Sciatic nerve (tissue), 2 donors: ENCODE measurements around the gene ZNF548. TPM values are rescaled to one million over a fixed set of nuclear protein-coding genes. Genes with fewer than 3 reads are reported as not detected.
A peak's percentile ranks its signal among the peaks of the same experiment; 100 is the strongest.

Experiments
- ATAC-seq: fragments of 200-7000 bp; cut with Tn5 transposase; one replicate; pipeline ENCODE4 v1.9.1; 2020; ENCODE audit warnings: mild to moderate bottlenecking, moderate library complexity
- DNase-seq: peaks from one replicate; pipeline ENCODE4 v3.0.0-alpha.2; 2020; ENCODE audit warnings: low spot score
- intact Hi-C: fragments of 100-400 bp; cut with DNase I; formaldehyde crosslinking; loops from one replicate; pipeline ENCODE4 v1.14.2; 2022
- total RNA-seq: library from RNA; stranded (reverse); fragmentation: NEBNext Ultra II Directional; extraction: Animal tissue kit (Norgen Biotek cat#: 25700); gene quantifications from one replicate; pipeline ENCODE4 v1.2.1, GENCODE V29; 2021
- donor health status: DM: no; HTN: no; CAD: no.
- donor health status: DM: no; HTN: no; CAD: no.

Gene ZNF548
- total RNA-seq, 1 donor from 2014 or later: 29.3 TPM

GRCh38 chr19:57389194-57389729 lies 392 bp upstream of the ZNF548 start:
- DNase-seq: no peak
- no peak for ATAC-seq
- intact Hi-C loops: no loop called here

- no peak for ATAC-seq
- no peak for DNase-seq
- intact Hi-C loops: no loop called here
Measured at GRCh38 chr19:57395710-57396109, 6.1 kb downstream of the ZNF548 start.

DNA sequence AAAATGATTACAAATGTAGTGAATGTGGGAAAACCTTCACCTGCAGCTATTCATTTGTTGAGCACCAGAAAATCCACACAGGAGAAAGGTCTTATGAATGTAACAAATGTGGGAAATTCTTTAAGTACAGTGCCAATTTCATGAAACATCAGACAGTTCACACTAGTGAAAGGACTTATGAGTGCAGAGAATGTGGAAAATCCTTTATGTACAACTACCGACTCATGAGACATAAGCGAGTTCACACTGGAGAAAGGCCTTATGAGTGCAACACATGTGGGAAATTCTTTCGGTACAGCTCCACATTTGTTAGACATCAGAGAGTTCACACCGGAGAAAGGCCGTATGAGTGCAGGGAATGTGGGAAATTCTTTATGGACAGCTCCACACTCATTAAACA lies 9.2 kb downstream of the ZNF548 start:
- DNase-seq: no peak
- intact Hi-C loops: no loop called here
- no peak for ATAC-seq

DNA sequence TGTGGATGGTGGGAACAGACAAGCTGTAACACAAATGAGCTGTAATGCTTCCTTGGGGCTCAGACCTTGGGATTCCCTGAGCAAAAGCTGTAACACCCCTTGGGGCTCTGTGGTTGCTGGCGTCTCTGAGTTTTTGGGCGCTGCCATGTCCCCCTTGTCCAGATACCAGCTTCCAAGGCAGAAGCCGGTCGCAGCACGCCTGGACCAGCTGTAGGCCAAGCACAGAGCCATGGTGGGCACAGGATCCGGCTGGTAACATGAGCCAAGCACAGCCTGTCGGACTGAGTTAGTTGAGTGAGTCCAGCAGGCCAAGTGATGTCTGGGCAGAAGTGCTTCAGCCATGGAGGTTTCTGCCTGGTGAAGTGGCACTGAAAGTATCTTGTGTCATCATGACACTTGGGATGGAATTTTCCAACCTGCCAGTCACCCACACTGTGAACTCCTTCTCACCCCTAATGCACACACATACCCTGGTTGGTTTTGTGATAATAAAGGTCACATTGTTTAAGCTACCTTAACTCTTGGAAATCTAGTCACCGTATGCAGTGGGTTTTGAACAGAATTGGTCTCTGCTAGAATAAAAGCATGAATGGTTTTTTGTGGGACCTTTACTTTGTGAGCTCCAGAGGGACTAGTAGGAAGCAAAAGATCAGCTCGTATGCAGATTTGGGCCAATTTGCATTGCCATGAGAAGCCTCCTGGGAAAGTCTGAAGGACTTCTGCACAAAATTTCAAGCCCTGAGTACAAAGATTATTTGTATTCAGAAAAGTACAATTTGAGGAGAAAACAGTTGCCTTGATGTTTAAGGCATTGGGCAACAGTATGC lies 14.3 kb downstream of the ZNF548 start:
- ATAC-seq: no peak
- intact Hi-C loops: no loop called here
- no peak for DNase-seq

GRCh38 chr19:57406516-57407123 lies 17.0 kb downstream of the ZNF548 start:
- intact Hi-C loops: no loop called here
- DNase-seq: no peak
- no peak for ATAC-seq

DNA sequence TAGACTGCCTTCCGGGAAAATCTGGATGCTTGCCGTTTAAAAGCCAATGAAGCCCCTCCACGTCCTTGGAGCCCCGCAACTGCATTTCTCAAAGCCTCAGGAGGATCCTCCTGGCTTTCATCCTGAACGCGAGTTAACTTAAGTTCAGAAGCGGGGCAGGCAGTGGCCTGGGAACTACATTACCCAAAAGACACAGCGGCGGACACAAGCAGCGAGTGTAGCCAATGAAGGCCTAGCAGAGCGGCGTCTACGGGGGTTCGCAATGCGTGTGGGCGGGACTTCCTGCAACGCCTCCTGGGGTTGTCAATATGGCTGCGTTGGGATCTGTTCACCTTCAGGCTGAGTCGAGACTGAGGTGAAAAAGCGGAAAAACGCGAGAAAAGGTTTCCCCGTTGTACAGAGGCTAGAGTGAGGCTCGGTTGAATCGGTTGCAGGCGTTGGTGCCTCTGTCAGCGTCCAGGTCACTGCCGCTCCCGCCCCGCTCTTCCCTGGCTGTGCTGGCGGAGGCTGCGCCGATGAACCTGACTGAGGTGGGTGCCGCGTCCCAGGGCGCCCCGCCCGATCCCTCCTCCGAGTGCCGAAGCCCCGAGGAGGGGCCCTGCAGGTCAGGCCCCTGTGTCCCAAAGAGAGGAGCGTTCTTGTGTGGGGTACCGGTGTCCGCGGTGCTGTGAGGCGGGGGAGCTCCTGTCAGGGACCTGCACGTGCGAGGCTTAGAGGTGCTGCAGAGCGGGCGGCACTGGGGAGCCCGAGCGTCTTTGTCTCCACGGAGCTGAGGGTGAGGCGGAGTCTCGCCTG lies 21.4 kb downstream of the ZNF548 start, which contains the start of gene ZNF17:
Gene ZNF17 (plus strand): TSS at position 285 of the 795 bp plus-strand sequence. CDS start 2,455 bp downstream, outside the sequence.
- DNase-seq (peak; percentile 95), ATAC-seq (peak; percentile 100)
- intact Hi-C loops: no loop called here

- DNase-seq: no peak
- intact Hi-C loops: no loop called here
- no peak for ATAC-seq
Measured at GRCh38 chr19:57419439-57419838, 29.8 kb downstream of the ZNF548 start.

- ATAC-seq (no peak), DNase-seq (no peak)
Measured at GRCh38 chr19:57421037-57421436, 31.4 kb downstream of the ZNF548 start.

GRCh38 chr19:57434386-57435061 lies 44.9 kb downstream of the ZNF548 start:
- no peak for ATAC-seq
- intact Hi-C loops: no loop called here
- no peak for DNase-seq

More at GRCh38 chr19:57421037-57421436, 31.4 kb downstream of the ZNF548 start:
- intact Hi-C loops: no loop called here

DNA sequence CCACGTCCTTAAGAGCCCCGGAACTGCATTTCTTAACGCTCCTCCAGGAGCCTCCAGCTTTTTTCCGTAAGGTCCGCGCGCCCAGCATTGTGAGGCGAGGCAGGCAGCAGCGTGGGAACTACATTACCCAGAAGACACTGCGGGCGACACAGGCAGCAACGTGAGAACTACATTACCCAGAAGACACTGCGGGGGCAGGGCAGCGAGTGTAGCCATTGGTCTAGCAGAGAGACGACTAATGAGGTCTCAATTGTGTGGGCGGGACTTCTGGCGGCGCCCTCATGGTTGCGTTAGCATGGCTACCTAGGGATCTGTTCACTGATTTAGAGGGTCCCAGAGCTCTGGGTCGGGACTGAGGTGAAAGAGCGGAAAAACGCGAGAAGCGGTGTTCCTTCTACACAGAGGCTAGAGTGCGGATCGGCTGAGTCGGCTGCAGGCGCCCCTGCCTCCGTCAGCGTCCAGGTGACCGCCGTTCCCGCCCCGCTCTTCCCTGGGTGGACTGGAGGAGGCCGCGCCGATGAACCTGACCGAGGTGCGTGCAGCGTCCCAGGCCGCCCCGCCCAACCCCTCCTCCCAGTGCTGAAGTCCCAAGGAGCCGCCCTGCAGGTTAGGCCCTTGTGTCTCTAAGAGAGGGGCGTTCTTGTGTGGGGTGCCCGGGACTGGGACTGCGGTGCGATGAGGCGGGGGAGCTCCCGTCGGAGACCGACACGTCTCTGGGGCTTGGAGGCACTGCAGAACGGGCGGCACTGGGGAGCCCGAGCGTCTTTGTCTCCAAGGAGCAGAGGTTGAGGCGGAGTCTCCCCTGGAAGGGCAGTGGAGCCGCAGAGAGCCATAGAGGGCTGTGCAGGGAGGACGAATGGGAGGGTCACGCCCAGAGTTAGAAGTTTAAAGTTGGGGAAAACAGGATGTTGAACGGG lies 45.7 kb downstream of the ZNF548 start, which contains the start of gene ZNF749:
Gene ZNF749 (plus strand): TSS at position 264 of the 917 bp plus-strand sequence. CDS start 254 bp downstream, at position 518.
- intact Hi-C loops: no loop called here
- DNase-seq (peak; percentile 99), ATAC-seq (peak; percentile 100)

DNA sequence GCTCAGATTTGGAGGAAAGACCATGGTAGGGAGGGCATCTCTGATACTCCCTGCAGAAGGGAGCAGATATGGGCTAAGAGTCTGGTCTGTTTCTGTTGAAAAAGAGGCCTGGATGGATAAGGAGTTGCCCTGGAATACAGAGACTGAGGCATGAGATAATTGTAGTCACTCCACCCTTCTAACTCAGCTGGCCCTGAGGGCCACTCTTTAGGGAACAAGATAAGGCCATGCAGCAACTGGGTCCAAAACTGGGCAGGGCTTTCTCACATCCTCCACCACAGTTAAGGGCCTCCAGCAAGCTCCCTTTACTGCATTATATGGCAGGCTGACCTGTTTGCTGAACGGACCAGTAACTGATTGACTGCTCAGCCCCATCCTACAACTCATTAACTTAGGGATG lies 46.8 kb downstream of the ZNF548 start:
- no peak for DNase-seq
- intact Hi-C loops: no loop called here

GRCh38 chr19:57437931-57438330 lies 48.3 kb downstream of the ZNF548 start:
- ATAC-seq (no peak), DNase-seq (no peak)
- intact Hi-C loops: no loop called here

More for the DNA sequence above, 46.8 kb downstream of the ZNF548 start:
- ATAC-seq: no peak

- intact Hi-C loops: no loop called here
- DNase-seq (no peak), ATAC-seq (no peak)
Measured at GRCh38 chr19:57438925-57439324, 49.3 kb downstream of the ZNF548 start.

DNA sequence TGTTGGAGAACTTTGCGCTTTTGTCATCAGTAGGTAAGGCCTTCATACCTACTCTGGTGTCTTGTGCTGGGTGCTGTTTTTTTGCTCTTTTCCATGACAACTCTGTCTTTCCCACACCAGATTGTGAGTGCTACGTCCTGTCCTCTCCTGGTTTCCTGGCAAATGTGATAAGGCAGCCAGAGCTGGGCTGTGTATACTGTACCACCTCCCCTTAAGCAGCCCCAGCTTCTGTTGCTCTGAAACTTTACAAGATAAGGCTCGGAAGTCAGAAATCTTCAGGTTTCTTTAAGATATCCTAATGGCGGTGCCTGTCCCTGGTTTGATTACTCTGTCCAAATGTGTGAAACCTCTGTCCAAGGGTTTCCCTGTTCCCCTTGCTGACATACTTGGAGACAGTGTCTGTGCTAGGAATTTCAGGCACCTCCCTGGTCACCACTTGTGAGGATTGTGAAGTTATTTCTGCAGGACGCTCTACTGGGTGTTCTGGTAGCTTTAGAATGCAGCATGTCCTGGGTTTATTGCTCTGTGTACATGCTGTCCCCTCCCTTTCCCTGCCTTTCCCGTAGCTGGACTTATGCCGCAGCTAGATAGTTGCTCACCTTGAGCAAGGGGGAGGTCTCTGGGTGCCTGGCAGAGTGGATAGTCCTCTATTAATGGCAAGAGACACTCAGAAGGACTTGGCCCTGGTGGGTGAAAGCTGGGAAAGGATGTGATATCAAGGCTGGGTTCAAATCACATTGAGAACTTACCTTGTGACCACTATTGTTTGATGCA lies 52.5 kb downstream of the ZNF548 start:
- intact Hi-C loops: loop anchor here (5.0 kb wide), 1 partner anchor 695 kb away; no protein-coding TSS in a partner anchor
- ATAC-seq: no peak
- DNase-seq: no peak

DNA sequence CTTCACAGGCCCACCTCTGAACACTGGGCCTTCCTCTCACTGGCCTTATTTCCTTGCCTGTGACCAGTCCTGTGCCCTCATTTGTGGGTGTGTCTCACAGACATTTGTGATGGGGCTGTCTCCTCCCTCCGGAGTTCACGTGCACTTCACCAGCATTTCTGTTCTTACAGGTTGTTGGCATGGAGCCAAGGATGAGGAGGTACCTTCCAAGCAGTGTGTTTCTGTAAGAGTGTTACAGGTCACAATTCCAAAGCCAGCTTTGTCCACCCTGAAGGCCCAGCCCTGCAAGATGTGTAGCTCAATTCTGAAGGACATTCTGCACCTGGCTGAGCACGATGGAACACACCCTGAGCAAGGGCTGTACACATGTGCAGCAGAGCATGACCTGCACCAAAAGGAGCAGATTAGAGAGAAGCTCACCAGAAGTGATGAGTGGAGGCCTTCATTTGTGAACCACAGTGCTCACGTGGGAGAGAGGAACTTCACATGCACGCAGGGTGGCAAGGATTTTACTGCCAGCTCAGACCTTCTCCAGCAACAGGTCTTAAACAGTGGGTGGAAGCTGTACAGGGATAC lies 53.6 kb downstream of the ZNF548 start:
- ATAC-seq (no peak), DNase-seq (no peak)
- intact Hi-C loops: loop anchor here (5.0 kb wide), 1 partner anchor 696 kb away; no protein-coding TSS in a partner anchor

DNA sequence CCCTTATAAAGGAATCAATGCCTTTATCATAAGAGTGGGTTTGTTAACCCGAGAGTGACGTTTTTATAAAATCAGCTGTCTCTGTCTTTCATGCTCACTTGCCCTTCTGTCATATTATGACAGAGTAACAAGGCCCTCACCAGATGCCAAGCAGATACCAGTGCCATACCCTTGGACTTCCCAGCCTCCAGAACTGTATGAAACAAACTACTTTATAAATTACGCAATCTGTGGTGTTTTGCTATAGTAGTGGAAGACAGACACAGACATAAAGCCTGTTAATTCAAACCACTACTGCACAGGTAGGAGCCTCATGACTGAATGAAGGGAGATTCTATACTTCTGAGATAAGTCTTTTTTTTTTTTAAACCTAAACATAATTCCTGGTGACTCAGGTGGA lies 62.7 kb downstream of the ZNF548 start:
- ATAC-seq (no peak), DNase-seq (no peak)
- intact Hi-C loops: no loop called here
